Activated T-helper 17 cell treated with anti-CD3 and anti-CD28 coated beads, Interleukin-2, amount 50 U/mL, for 72 hours (primary cell): ENCODE results near the gene PTPN2. TPM values are rescaled to one million over a fixed set of nuclear protein-coding genes. Genes with fewer than 3 reads are reported as not detected.
A peak's percentile ranks its signal among the peaks of the same experiment; 100 is the strongest.

Experiments
- ATAC-seq: fragments of 150-1000 bp; cut with Tn5 transposase; replicated peaks from 2 replicates; pipeline ENCODE4 v1.10.0; 2021; ENCODE audit warnings: mild to moderate bottlenecking, moderate library complexity
- H3K27ac Mint-ChIP-seq: one replicate; pipeline ENCODE4 v1.8.0; 2022; ENCODE audit warnings: mixed read lengths
- H3K27me3 Mint-ChIP-seq: one replicate; pipeline ENCODE4 v1.8.0; 2022; ENCODE audit warnings: mixed read lengths
- H3K36me3 Mint-ChIP-seq: one replicate; pipeline ENCODE4 v1.8.0; 2022; ENCODE audit warnings: low read depth, mild to moderate bottlenecking, mixed read lengths
- H3K4me1 Mint-ChIP-seq: one replicate; pipeline ENCODE4 v1.8.0; 2022; ENCODE audit warnings: mixed read lengths
- H3K4me3 Mint-ChIP-seq: one replicate; pipeline ENCODE4 v1.8.0; 2022; ENCODE audit warnings: mild to moderate bottlenecking, mixed read lengths
- H3K9me3 Mint-ChIP-seq: one replicate; pipeline ENCODE4 v1.8.0; 2022; ENCODE audit warnings: mixed read lengths
- total RNA-seq, 2 donors: library from RNA; stranded (reverse); gene quantifications; one replicate each; pipeline ENCODE4 v1.2.3, GENCODE V29; 2022

The PTPN2 gene
- total RNA-seq, 2 donors from 2014 or later = 72.1 to 78.7 TPM

DNA sequence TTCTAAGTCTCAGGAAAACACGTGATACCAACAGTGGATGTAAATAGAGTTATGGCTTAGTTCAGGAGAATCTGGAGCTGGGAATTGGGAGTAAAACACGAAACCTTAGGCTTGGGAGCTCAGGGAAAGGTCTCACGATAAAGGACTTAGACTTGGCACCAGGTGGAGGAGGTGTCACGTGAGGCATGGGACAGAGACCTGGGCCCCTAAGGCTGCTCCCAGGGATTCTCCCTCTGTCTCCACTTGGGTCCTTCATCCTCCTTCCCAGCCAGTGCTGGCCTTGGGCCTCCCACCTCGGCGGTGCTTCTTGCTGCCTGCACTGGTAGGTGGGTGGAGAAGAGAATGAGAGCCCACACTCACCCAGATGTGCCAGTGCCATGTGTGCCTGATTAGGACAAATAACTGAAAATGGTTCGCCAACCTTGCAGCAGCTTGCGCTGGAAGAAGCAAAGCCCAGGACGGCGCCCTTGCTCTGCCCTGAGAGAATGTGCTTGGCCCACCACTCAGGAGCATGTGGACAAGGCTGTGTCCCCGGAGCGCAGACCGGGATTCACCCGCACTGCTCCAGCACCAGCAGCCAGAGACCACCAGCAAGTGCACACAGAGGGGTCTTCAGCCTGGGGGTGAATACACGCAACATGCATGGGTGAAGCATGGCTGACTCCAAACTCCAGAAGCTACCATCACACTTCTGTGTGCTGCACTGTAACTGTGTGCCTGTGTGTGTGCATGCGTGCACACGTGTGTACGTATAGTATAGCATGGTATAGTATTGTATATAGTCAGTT lies 133.1 kb downstream of the PTPN2 start:
- no peaks in the 10 kb centered on the region for H3K9me3 Mint-ChIP-seq
- ATAC-seq = no peak
- H3K4me3 Mint-ChIP-seq = no peak overlapping the region
- H3K27ac Mint-ChIP-seq = no peak overlapping the region
- H3K36me3 Mint-ChIP-seq = no peaks in the 10 kb centered on the region
- no peaks in the 10 kb centered on the region for H3K4me1 Mint-ChIP-seq
- no peaks in the 10 kb centered on the region for H3K27me3 Mint-ChIP-seq

DNA sequence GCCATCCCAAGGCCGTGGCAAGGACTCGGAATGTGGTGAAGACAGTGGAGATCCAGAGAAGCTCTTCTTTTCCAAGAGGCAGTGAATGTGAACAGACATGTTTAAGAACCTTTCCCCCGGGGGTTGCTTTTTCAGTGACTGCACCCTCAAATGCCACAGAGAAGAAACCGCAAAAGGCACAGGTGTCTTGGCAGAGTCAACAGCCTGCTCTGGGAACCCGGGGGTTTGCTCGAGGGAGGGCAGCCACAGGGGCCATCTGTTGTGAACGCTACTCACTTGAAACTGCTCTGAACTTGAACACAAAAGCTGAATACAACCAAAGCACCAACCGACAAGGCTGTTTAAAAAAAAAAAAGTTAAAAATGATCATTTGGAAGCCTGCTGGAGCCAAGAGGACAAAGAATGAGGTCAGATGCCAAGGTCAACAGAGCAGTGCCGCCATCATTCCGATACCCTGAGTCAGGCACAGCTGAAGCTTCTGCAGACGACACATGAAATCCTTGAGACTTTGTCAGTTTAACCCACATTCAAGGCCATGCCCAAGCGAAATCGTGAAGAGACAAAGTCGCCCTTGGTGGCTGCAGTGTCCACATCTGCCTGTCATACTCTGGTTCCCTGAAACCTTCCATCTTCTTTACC lies 133.8 kb downstream of the PTPN2 start:
- ATAC-seq = peak; percentile 28
- no peaks in the 10 kb centered on the region for H3K4me1 Mint-ChIP-seq
- no peak overlapping the region for H3K4me3 Mint-ChIP-seq
- H3K9me3 Mint-ChIP-seq = no peaks in the 10 kb centered on the region
- H3K27ac Mint-ChIP-seq = no peak overlapping the region
- no peaks in the 10 kb centered on the region for H3K36me3 Mint-ChIP-seq
- H3K27me3 Mint-ChIP-seq = no peaks in the 10 kb centered on the region

DNA sequence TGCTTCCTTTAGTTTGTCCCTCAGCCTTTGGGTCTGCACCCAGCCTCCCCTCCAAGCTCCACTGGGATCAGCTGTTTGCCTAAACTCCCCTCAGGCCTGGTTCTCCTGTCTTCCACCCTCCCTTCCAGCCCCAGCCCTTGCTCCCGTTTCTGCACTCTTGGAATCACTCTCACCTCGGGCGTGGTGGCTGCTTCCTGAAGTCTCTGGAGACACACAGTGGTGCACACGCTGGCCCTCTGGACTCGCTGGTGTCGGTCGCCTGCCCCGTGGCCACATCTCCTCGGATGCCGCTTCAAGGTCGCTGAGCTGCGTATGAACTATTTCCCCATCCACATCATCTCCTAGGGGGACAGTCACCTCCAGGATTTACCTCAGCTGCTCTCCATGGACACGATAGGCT lies 134.9 kb downstream of the PTPN2 start:
- Mint-ChIP-seq H3K36me3 (no peaks in the 10 kb centered on the region), H3K27ac (no peak overlapping the region)

DNA sequence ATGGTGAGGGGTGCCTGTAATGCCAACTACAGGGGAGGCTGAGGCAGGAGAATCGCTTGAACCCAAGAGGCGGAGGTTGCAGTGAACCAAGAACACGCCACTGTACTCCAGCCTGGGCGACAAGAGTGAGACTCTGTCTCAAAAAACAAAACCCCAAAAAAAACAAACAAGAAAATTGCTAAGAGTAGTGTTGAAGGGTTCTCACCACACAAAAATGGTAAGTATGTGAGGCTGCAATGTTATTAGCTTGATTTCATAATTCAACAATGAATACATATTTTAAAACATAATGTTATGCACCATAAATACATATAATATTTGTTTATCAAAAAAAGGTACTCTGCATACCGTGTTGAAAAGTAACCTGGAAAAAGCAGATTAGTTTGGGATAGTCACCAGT lies 135.4 kb downstream of the PTPN2 start:
- Mint-ChIP-seq H3K4me1 (no peaks in the 10 kb centered on the region), H3K27ac (no peak overlapping the region), H3K4me3 (no peak overlapping the region), H3K27me3 (no peaks in the 10 kb centered on the region), H3K36me3 (no peaks in the 10 kb centered on the region), H3K9me3 (no peaks in the 10 kb centered on the region)
- ATAC-seq = no peak

More for the DNA sequence above, 134.9 kb downstream of the PTPN2 start:
- H3K27me3 Mint-ChIP-seq = no peaks in the 10 kb centered on the region
- no peak for ATAC-seq
- H3K9me3 Mint-ChIP-seq = no peaks in the 10 kb centered on the region
- no peak overlapping the region for H3K4me3 Mint-ChIP-seq
- H3K4me1 Mint-ChIP-seq = no peaks in the 10 kb centered on the region

DNA sequence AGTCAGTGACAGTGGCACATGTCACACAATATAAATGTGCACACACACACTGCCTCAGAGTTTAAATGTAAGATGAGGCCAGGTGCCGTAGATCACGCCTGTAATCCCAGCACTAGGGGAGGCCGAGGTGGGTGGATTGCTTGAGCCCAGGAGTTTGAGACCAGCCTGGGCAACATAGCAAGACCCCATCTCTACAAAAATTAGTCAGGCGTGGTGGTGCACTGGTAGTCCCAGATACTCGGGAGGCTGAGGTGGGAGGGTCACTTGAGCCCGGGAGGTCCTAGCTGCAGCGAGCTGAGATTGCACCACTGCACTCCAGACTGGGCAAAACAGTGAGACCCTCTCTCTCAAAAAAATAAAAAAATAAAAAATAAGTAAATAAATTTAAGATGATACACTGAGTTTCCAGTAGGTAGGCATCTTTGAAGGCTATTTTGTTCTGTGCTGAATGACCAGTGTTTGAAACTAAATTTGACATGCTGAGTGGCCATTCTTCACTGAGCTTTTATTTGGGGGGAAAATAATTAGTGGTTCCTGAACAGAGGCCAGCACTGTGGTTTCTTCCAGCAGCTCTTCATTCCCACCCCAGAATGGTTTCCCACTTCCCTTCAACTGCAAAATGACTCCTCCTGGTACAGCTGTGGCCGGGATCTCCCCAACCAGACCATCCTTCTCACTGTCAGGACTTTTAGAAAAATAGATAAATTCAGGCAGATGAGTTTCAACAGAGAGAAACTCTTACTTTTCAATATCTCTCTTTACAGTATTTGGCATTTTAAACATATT lies 136.3 kb downstream of the PTPN2 start:
- Mint-ChIP-seq H3K4me3 (no peak overlapping the region), H3K36me3 (no peaks in the 10 kb centered on the region), H3K4me1 (no peaks in the 10 kb centered on the region), H3K9me3 (no peaks in the 10 kb centered on the region), H3K27me3 (no peaks in the 10 kb centered on the region), H3K27ac (no peak overlapping the region)
- ATAC-seq = no peak

DNA sequence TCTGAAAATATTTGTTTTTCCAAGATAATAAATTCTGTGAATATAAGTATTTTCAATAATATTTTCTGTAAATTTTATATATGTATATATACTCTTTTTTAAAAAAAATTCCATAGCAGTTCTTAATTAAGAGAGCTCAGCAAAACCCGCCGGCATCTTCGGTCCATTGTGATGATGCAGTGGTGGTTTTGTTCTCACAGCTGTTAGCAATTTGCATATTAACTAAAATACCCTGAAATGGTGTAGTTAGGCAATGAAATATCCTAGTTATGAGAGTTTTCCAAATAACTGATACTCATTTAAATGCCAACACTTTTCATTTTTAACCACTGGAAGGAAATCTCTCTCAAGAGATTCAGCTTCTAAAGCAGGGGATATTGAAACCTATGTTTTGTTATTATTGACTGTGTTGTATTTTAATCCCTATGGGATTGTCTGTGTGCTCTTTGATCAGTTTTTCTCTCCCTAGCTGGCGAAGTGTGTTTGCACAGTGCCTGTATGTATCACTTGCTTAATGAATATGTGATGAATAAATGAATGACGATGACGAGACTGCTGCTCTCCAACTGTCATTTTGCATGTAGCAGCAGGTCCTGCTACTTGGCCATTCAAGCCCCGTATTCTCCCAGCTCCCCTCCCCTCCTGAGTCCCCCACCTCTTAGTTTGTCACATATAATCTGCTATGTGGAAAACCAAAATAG lies 138.8 kb downstream of the PTPN2 start:
- H3K27me3 Mint-ChIP-seq = no peaks in the 10 kb centered on the region
- H3K36me3 Mint-ChIP-seq = no peaks in the 10 kb centered on the region
- no peaks in the 10 kb centered on the region for H3K4me1 Mint-ChIP-seq
- ATAC-seq = no peak
- H3K4me3 Mint-ChIP-seq = no peak overlapping the region
- no peaks in the 10 kb centered on the region for H3K9me3 Mint-ChIP-seq
- H3K27ac Mint-ChIP-seq = no peak overlapping the region

DNA sequence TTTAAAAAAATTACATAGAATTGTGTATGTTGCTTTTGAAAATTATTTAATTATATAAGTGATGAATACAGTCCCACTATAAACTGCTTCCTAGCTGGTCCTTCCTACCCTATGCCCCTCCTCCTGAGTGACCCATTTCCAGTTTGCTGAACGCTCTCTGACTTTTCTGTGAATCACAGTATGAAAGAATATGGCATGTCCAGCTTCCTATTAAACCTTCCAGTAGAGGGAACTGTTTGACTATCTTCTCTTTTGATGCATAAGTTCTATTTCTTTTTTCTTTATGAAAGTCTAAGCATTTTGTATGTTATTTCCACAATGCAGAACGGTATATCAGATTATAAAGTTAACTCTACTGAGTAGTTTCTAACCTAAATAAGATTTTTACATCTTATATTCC lies 139.9 kb downstream of the PTPN2 start:
- peak; percentile 66 for ATAC-seq
- Mint-ChIP-seq H3K27ac (no peak overlapping the region), H3K36me3 (no peaks in the 10 kb centered on the region), H3K4me3 (no peak overlapping the region), H3K27me3 (no peaks in the 10 kb centered on the region), H3K9me3 (no peaks in the 10 kb centered on the region), H3K4me1 (no peaks in the 10 kb centered on the region)

DNA sequence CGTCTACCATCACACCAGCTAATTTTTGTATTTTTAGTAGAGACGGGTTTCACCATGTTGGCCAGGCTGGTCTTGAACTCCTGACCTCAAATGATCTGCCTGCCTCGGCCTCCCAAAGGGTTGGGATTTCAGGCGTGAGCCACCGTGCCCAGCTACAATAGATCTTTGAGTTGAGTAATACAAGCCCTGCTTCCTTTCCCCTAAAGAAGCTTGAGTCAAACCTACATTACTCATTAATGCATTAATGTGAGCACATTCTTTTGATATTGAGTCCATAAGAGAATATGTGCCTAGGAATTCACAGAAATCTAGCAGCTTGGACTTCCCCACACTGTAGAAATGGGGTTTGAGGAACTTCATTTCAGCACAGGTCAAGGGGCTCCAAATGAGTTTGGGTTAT lies 141.6 kb downstream of the PTPN2 start:
- Mint-ChIP-seq H3K36me3 (no peaks in the 10 kb centered on the region), H3K4me1 (no peaks in the 10 kb centered on the region), H3K27ac (no peak overlapping the region), H3K4me3 (no peak overlapping the region), H3K9me3 (no peaks in the 10 kb centered on the region), H3K27me3 (no peaks in the 10 kb centered on the region)
- ATAC-seq = no peak

Other genes starting within 250 kb of the PTPN2 start
- 10 to 100 TPM in 1 of 2 donors, 1 to 10 TPM in 1; 5.0 to 12.4 TPM for gene SPIRE1, start 226.1 kb downstream of the PTPN2 start, total RNA-seq
- gene CEP76, start 181.5 kb downstream of the PTPN2 start, total RNA-seq = 10 to 100 TPM; 12.0 to 14.7 TPM
- 100 to 1,000 TPM in 1 of 2 donors, 10 to 100 TPM in 1; 59.6 to 105 TPM for gene PSMG2, start 181.2 kb downstream of the PTPN2 start, total RNA-seq
- 100 to 1,000 TPM in 1 of 2 donors, 10 to 100 TPM in 1; 72.1 to 120 TPM for gene SEH1L, start 63.8 kb upstream of the PTPN2 start, total RNA-seq
- 10 to 100 TPM; 35.3 to 62.0 TPM for gene CEP192, start 107.1 kb upstream of the PTPN2 start, total RNA-seq